ENCODE results near the gene NAV1.

GRCh38 chr1:201496296-201496690, 42.6 kb upstream of the NAV1 start:
- no peak for TF ChIP-seq CTCF (IDR thresholded peaks at IDR 0.05; ENCODE audit: low read depth, low read length, missing input control)
- no peak for TF ChIP-seq REST (IDR thresholded peaks at IDR 0.05)
- no peak for TF ChIP-seq NR2F2 (IDR thresholded peaks at IDR 0.05)
- TF ChIP-seq GABPA (IDR thresholded peaks at IDR 0.05 in 1 of 2, conservative IDR thresholded peaks at IDR 0.05 in 1 of 2) = no peak
